TTC549 (cell line): ENCODE measurements around the gene PPARA.

Experiments
- FAIRE-seq: peaks from 2 replicates; lab custom pipeline; 2012; peaks lifted over from hg19 to GRCh38; lab: Jason Lieb, UNC

The PPARA gene

DNA sequence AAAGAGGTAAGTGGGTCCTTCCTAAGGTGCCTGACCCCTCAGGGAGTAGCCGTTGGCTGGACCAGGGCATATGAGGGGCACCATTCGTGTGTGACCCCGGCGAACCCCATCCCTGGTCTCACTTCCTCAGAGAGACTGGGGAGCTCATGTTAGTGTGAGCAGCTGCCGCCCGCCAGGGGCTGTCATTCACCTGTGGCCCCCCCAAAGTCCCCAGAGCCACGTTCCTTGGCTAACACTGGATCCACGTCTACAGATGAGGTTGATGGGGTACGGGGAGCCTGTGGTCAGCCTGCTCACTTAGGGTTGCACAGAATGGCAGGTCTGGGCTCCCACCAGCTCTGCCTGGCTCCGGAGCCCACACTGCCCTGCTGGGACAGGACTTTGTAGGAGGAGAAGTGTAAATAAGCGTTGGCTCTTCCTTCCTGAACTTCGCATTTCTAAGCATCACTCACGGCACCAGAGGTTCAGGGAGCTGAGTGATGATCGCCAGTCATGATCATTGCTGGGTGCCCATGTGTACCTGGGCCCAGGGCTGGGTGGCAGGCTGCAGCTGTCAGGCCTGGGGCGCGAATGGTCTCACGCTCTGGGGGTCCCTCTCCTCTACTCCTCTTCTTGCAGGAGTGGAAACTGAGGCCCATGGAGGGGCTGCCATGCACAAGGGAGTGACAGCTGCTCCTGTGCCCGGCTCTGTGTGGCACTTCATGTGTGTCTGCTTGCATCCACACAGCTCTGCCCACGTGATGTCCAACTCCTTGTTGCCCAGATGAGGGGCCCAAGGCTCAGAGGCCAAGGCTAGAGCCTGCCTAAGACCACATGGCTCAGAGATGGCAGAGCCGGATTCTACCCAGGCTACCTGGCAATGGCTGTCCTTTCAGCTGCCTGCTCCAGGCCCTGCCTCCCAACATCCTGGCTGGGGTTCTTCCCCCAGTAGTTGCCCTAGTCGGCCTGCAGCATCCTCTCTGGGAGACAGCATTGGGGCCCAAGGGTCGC lies 128.6 kb downstream of the PPARA start:
- no peak for FAIRE-seq

DNA sequence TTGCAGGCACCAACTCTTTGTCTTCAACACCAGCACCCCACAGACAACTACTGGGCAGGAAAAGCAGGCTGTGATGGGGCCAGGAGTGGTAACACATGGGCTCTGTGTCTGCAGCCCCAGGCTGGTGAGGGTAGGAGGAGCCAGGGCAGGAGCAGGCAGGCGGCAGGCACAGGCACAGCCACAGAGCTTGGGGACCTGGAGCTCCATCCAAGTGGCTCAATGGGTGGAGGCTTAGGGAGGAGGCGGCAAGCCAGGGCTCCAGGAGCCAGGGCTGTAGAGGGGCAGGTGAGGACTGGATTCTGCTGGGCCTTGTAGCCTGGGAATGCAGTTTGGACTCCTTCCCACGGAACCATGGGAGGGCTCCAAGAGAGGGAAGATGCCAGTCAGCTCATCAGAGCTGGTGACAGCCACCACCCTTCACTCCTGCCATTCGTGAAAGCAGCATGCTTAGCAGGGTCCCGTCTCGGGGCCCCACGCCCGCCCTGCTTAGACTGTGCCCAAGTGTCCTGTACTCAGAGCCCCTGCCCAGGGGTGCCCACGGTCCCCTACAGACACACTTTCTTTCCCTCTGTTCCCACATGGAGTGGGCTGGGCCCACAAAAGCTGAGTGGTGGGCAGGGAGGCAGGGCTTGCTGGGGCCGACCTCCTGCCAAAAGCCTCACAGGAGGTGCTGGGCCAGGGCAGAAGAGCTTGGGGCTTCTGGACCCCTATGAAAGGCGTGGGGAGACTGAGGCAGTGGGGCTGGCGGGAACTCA lies 129.9 kb downstream of the PPARA start:
- no peak for FAIRE-seq

DNA sequence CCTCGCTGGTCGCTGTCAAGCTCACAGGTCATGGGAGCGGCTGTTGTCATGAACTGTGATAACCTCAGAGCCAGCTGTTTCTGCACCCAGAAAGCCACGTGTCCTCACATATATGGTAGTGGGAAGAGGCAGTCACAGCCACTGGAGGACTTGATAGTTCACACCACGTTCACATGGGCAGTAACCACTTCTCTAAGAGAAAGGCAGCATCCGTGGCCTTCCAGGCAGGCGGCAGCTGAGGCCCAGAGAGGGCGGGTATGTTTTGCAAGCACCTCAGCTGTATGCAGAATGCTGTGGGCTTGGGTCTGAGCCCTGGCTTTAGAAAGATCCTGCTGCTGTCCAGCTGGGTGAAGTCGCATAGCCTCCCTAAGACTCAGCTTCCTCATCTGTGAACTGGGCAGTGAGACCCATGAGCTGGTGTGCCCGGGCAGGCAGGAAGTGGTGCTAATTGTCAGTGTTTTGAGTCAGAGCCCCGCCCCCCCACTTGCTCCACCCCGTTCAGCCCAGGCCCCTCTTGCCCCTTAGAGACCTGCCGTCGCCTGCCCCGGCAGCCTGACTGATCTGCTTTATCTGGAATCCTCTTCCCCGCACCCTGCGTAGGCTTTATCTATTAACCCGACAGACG lies 130.8 kb downstream of the PPARA start:
- no peak for FAIRE-seq

DNA sequence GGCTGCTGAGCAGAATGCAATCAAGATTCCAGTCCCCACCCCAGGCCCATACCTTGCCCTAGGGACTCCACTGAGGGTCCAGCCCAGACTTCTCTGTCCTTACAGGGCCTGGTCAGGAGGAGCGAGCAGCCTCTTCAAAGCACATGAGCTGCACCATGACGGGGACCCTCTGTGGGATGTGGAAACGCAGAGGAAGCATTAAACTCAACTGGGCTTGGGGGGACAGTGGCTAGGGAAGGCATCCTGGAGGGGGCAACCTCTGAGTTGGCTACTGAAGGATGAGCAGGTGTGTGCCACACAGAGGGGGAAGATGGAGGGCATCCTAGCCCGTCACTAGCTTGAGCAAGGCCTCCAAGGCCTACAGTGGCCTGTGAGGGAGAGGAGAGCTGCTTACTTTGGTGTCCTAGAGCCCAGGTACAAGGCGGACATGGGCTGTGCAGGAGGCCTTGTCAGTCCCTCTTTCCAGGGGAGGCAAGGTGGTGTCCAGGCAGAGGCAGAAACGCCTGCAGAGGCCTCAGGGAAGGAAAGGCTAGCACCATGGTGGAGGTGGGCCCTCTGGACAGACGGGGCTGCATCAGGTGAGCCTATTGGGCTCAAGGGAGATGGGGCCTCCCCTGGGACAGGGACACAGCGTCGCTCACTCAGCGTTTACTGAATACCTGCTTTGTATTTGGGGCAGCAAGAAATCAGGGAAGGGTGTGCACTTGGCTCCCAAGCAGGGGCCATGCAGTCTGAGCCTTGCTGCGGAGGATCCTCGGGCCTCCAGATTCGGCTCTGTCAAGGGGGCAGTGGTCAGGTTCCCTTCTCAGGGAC lies 131.7 kb downstream of the PPARA start:
- FAIRE-seq: no peak

DNA sequence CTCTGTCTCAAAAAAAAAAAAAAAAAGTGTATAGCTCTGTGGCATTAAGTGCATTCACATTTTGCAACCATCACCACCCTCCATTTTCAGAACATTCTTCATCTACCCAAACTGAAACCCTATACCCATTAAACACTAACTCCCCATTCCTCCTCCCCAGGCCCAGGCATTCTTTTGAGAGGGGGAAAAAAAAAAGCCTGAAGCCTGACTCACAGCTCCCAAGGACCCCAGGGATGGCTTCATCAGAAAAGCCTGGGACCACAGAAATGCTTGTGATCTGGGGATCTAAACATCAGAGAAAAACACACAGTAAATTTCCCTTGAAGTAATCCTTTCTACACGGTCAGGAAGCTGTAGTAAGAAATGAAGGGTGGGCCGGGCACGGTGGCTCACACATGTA lies 135.7 kb downstream of the PPARA start:
- no peak for FAIRE-seq

DNA sequence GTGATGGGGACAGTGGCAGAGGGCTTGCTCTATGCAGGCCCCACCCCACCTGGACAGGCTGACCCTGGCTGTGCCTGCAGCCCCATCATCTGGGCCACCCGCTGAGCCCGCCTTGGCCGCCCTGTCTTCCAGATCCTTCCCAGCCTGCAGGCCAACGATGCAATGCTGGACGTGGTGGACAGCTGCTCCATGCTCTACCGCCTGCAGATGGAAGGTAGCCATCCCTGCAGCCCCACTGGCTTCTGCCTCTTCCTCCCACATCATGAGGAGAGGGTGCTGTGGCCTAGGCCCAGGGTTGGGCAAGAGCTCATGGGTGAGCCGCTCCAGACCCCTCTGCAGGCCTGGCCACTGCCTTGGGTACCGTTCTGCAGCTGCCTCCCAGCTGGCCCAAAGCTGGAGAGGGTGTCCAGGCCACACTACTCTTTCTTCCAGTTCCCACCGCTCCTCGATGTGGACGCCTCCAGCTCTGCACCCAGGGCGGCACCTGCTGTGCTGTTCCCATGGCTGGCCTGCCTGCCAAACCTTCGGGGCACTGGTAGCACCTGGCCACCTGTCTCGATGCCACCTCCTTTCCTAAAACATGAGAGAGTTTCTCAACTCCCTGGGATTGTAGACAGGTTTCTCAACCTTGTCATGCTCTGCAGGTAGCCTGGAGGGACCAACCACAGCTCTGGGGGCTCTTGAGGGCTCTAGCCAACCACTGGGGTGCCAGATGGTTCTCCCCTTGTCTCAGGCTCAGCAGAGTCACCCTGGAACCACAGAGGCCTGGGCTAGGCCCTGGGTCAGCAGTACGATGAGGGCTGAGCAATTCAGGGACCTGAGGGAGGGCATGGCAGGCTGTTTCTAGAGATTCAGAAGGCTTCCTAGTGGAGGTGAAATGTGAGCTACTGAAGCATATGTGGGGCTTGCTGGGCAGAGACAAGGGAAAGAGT lies 136.9 kb downstream of the PPARA start:
- FAIRE-seq: no peak

DNA sequence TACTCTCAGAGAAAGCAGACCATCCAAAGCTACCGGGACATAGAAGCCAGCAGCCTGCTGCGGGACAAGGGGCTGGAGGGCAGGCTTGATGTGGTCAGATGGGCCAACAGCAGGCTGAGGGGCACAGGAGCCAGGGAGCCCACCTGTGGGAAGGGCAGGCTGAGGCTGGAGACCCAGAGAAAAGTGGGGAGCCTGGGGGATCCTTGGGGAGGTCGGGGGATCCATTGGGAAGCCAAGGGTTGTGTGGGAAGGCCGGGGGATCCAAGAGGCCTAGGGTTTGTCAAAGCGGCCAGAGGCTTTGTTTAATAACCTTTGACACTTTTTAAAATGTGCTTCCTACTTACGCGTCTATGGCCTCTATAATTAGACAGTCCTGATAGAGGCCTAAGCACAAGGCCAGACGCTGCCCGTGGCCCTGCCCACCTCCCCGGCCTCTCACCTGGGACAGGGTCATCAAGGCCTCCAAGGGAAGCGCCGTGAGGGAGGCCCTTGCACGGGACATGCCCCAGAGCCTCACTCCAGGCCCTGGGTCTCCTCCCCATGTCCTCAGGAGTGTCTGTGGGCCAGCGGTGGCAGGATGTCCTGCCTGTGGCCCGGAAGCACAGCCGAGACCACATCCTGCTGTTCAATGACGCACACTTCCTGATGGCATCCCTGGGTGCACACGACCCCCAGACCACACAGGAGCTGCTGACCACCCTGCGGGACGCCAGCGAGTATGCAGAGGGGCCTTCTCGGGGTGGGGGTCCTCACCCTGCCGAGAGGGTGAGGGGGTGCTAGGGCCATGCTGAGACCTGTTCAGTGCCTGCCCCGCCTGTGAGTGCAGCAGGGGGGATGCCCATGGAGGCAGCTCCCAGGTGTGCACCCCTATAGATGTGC lies 137.8 kb downstream of the PPARA start:
- FAIRE-seq: no peak

DNA sequence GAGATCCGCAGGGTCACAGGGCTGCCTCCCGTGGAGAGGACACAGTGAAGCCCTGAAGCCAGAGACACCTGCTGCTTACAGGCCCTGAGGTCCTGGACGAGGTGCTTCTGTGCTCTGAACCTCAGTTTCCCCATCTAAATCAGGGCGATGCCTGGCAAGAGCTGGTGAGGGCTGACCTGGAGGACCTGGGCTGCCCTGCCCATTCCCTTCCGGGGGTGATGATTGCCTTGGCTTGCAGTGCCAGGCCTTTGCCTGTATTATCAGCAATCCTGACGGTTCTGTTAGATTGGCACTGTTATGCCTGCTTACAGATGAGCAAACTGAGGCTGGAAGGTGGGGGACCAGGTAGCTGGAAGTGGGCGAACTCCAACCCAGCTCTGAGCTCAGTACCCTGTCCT lies 138.5 kb downstream of the PPARA start:
- no peak for FAIRE-seq

DNA sequence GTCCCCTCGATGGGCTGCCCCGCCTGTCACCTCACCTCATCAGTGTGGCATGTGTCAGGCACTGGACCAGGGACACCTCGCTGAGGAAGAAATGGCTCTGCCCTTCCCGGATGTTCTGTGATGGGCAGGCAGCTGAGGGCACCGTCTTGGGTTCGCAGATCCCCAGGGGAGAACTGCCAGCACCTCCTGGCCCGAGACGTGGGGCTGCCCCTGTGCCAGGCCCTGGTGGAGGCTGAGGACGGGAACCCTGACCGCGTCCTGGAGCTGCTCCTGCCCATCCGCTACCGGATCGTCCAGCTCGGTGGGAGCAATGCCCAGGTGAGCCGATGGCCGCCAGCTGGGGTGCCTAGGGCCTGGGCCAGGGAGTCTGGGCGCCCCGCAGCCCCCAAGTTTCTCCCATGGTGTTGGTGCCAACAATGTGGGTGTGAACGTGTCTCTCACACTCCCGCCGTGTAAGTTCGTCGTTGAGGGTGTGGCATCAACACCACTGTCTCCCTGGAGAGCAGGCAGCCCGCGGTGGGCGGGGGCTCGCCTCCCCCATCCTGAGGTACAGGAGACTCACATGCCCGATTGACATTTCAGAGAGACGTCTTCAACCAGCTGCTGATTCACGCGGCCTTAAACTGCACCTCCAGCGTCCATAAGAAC lies 139.0 kb downstream of the PPARA start:
- FAIRE-seq: no peak

DNA sequence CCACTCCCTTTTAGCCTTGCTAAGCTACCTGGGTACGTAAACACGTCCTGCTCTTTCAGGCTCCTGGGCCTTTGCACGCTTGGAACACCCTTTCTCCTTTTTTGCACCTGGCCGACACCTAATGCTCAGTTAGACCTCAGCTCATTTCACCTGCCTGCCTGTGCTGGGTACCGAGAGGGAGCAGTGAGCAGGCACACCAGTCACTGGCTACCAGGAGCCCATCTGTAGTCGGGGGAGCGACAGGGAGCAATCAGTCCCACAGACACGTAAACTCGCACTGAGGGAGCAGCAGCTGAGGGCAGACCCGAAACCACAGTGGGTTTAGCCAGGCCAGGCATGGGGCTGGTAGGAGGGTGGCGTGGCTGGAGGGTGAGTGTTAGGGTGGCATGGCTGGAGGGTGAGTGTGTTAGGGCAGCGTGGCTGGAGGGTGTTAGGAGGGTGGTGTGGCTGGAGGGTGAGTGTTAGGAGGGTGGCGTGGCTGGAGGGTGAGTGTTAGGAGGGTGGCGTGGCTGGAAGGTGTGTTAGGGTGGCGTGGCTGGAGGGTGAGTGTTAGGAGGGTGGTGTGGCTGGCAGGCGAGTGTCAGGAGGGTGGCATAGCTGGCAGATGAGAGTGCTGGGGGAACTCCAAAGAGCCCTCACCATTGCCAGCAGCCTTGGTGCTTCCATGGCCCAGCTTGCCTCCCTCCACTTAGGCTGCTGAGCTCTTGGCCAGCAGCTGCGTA lies 140.0 kb downstream of the PPARA start:
- FAIRE-seq: no peak

DNA sequence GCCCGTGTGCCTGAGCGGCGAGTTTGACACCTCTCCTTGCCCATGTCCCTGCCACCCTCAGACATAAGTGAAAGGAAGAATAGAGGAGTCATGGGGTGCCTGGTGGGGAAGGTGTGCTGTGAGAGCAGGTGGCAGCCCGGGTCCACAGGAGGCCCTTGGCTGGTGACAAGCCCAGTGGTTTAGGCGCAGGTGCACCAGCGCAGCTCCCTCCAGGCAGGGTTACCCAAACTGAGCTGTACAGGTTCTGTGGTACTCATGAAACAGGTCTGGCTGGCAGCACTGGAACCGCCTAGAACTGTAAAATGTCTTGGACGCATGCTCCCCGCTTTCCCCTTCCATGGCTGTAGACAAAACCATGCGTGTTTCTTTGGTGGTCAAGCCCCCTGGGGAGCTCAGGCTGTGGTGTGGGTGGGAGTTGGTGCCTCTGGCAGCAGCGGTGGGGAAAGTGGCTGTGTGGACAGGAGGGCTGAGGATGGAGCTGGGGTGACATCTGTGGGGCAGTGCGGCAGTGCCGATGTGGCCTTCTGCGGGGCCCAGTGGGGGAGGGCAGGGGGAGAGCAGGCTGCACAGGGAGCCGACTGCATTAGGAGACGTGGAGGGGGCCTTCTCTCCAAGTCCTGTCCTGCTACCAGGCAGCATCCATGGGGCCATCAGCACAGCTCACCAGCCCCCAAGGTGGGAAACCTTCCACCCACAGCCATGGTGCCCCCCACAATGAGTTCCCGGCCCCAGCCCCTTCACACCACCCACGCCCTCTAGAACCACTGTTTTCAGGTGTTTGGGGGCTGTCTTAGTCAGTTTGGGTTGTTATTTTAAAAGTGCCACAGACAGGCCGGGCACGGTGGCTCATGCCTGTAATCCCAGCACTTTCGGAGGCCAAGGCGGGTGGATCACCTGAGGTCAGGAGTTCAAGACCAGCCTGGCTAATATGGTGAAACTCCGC lies 140.8 kb downstream of the PPARA start:
- FAIRE-seq: no peak

DNA sequence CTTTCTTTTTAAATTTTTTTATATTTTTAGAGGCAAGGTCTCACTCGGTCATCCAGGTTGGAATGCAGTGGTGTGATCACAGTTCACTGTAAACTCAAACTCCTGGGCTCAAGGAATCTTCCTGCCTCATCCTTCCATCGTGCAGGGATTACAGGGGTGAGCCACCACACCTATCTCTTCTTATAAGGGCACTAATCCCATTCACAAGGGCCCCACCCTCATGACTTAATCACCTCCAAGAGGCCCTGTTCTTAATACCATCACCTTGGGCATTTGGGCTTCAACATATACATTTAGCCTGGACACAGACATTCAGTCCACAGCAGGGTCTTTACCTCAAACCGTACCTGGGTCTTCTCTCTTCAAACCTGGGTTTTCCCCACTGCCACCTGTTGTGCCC lies 141.8 kb downstream of the PPARA start:
- no peak for FAIRE-seq

DNA sequence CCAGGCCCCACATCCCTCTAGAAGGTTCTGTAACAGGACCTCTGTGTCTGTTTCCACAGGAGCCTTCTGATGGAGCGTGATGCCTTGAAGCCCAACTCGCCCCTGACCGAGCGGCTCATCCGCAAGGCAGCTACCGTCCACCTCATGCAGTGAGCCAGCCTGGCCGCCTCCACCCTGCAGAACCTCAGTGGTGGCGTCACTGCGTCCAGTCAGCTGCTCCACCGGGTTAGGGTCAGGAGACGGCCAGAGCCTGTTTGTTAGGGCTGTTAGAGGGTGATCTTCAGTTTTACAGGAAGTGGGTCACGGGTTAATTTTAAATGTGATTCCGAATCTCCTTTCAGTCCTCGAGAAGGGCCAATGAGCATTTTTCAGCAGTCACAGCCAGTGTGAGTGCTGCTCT lies 142.4 kb downstream of the PPARA start:
- FAIRE-seq: no peak
